Fibroblast of gingiva (primary cell): ENCODE data around the gene LRIG2.

Source experiments
- DNase-seq: peaks from one replicate; pipeline ENCODE4 v3.0.0-alpha.2; 2011; ENCODE audit warnings: low read depth

The LRIG2 gene

GRCh38 chr1:113170519-113170918 is 97.5 kb downstream of the LRIG2 start:
- DNase-seq, result no peak

DNA sequence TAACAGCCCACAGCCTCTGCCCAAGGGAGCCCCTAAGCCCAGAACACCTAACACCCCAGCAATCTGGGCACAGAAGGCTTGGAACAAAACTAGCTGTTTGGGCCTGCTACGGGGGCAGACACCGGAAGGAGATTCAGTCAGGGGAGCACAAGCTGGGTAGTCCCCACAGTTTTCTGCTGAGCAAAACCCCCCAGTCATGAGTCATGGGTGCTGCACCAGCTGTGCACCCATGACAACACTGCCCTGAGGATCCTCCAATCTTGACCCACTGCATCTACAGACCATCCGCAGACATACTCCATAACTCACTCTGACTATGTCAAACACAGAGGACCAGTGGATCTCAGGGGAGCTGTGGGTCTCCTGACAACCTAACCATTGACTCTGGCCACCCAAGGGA is 105.1 kb downstream of the LRIG2 start:
- DNase-seq, result no peak

GRCh38 chr1:113178522-113178921 is 105.5 kb downstream of the LRIG2 start:
- DNase-seq, result no peak
